Nephron (organoid): ENCODE data around the gene SLC49A3.
A peak's percentile ranks its signal among the peaks of the same experiment; 100 is the strongest.
"Not testable (repeated sequence)": the region's sequence is repeated elsewhere in the genome, so short reads cannot be mapped to it uniquely, and the experiment has no call there.

Experiments used
- H3K27ac Mint-ChIP-seq, 3 experiments: 2 replicates each; pipeline ENCODE4 v1.8.0; 2020; ENCODE audit warnings: mixed read lengths in 3 of 3, mild to moderate bottlenecking in 2 of 3, moderate library complexity in 1 of 3
- H3K27me3 Mint-ChIP-seq: 2 replicates; pipeline ENCODE4 v1.8.0; 2021; ENCODE audit warnings: low read depth, mild to moderate bottlenecking, moderate library complexity, mixed read lengths
- H3K36me3 Mint-ChIP-seq: 2 replicates; pipeline ENCODE4 v1.8.0; 2020; ENCODE audit warnings: low read depth, mixed read lengths
- H3K4me1 Mint-ChIP-seq: 2 replicates; pipeline ENCODE4 v1.8.0; 2020; ENCODE audit warnings: mixed read lengths
- H3K4me3 Mint-ChIP-seq, 3 experiments: 2 replicates each; pipeline ENCODE4 v1.8.0; 2020; ENCODE audit warnings: mild to moderate bottlenecking in 3 of 3, mixed read lengths in 3 of 3, moderate library complexity in 2 of 3
- H3K9me3 Mint-ChIP-seq: 2 replicates; pipeline ENCODE4 v1.8.0; 2020; ENCODE audit warnings: mixed read lengths
- CTCF ChIP-seq, 3 experiments: fragments of 200-600 bp; sonication (generic); IDR thresholded peaks; one replicate each; pipeline ENCODE4 v1.5.0; 2021; ENCODE audit warnings: antibody characterized with exemption in 3 of 3; ENCODE audit not compliant: unreplicated experiment in 3 of 3

Gene SLC49A3

GRCh38 chr4:710116-710515 is 21.2 kb upstream of the SLC49A3 start:
- peaks cover 34% of the 10 kb centered on the region for H3K36me3 Mint-ChIP-seq
- H3K4me1 Mint-ChIP-seq: peaks cover 31% of the 10 kb centered on the region
- TF ChIP-seq CTCF (IDR thresholded peaks at IDR 0.05; ENCODE audit: unreplicated experiment in 3 of 3): no peak

GRCh38 chr4:709348-709747 is 20.4 kb upstream of the SLC49A3 start:
- H3K36me3 Mint-ChIP-seq: peaks cover 32% of the 10 kb centered on the region
- H3K27me3 Mint-ChIP-seq: no peaks in the 10 kb centered on the region
- TF ChIP-seq CTCF (IDR thresholded peaks at IDR 0.05; ENCODE audit: unreplicated experiment in 3 of 3): no peak
- H3K9me3 Mint-ChIP-seq: no peaks in the 10 kb centered on the region
- H3K27ac Mint-ChIP-seq: peak overlapping the region in 2 of 3 experiments; percentile 43 to 57
- H3K4me3 Mint-ChIP-seq: peak overlapping the region; percentile 67 to 82 (median 69)
- peaks cover 27% of the 10 kb centered on the region for H3K4me1 Mint-ChIP-seq

More at GRCh38 chr4:710116-710515, 21.2 kb upstream of the SLC49A3 start:
- Mint-ChIP-seq H3K4me3 (peak overlapping the region; percentile 67 to 82 (median 69)), H3K27me3 (no peaks in the 10 kb centered on the region), H3K27ac (peak overlapping the region in 2 of 3 experiments; percentile 43 to 57), H3K9me3 (no peaks in the 10 kb centered on the region)

GRCh38 chr4:708631-708933 is 19.6 kb upstream of the SLC49A3 start:
- H3K27me3 Mint-ChIP-seq: no peaks in the 10 kb centered on the region
- H3K36me3 Mint-ChIP-seq: peaks cover 31% of the 10 kb centered on the region
- peak overlapping the region; percentile 59 to 80 (median 73) for H3K4me3 Mint-ChIP-seq
- no peaks in the 10 kb centered on the region for H3K9me3 Mint-ChIP-seq
- H3K27ac Mint-ChIP-seq: peak overlapping the region in 2 of 3 experiments; percentile 70 to 71
- H3K4me1 Mint-ChIP-seq: peaks cover 27% of the 10 kb centered on the region
- no peak for TF ChIP-seq CTCF (IDR thresholded peaks at IDR 0.05; ENCODE audit: unreplicated experiment in 3 of 3)

GRCh38 chr4:707929-708630 is 19.1 kb upstream of the SLC49A3 start:
- H3K9me3 Mint-ChIP-seq: no peaks in the 10 kb centered on the region

GRCh38 chr4:706834-707598 is 18.1 kb upstream of the SLC49A3 start:
- Mint-ChIP-seq H3K9me3 (no peaks in the 10 kb centered on the region), H3K4me1 (peaks cover 27% of the 10 kb centered on the region), H3K27me3 (peaks cover 5% of the 10 kb centered on the region), H3K4me3 (peak overlapping the region; percentile 54 to 66 (median 55)), H3K27ac (no peak overlapping the region), H3K36me3 (peaks cover 28% of the 10 kb centered on the region)
- no peak for TF ChIP-seq CTCF (IDR thresholded peaks at IDR 0.05; ENCODE audit: unreplicated experiment in 3 of 3)

More at GRCh38 chr4:707929-708630, 19.1 kb upstream of the SLC49A3 start:
- Mint-ChIP-seq H3K36me3 (peaks cover 31% of the 10 kb centered on the region), H3K27me3 (no peaks in the 10 kb centered on the region), H3K27ac (no peak overlapping the region), H3K4me3 (peak overlapping the region; percentile 60 to 77 (median 76)), H3K4me1 (peaks cover 27% of the 10 kb centered on the region)
- TF ChIP-seq CTCF (IDR thresholded peaks at IDR 0.05; ENCODE audit: unreplicated experiment in 3 of 3): no peak

- not testable (repeated sequence) for H3K27me3 Mint-ChIP-seq, H3K27ac Mint-ChIP-seq, H3K9me3 Mint-ChIP-seq
- peaks cover 28% of the 10 kb centered on the region for H3K36me3 Mint-ChIP-seq
- peak overlapping the region; percentile 43 to 61 (median 51) for H3K4me3 Mint-ChIP-seq
- peaks cover 27% of the 10 kb centered on the region for H3K4me1 Mint-ChIP-seq
Observed at GRCh38 chr4:706083-706633, 17.2 kb upstream of the SLC49A3 start.
